Adrenal gland (tissue), 12 donors: ENCODE results near the gene MAPRE3. TPM values are rescaled to one million over a fixed set of nuclear protein-coding genes. Genes with fewer than 3 reads are reported as not detected.

Experiments used
- DNase-seq, 7 donors: peaks; one replicate each; pipeline ENCODE4 v3.0.0-alpha.2; 2019 to 2020
- H3K27ac ChIP-seq, 5 donors: fragments of 200-600 bp; sonication (generic) in 4 of 5; 1 replicate in 3 of 5; 2 replicates in 2 of 5; pipeline versions ENCODE4 v1.5.1 to v1.8.0; 2016 to 2020; ENCODE audit warnings: mild to moderate bottlenecking in 1 of 5
- H3K27me3 ChIP-seq: fragments of 200-600 bp; 2 replicates; pipeline ENCODE4 v1.8.0; 2021
- H3K36me3 ChIP-seq, 2 donors: fragments of 200-600 bp; replicated peaks in 1 of 2; 1 replicate in 1 of 2; 2 replicates in 1 of 2; pipeline versions ENCODE4 v1.5.1 to v1.8.0; 2018 to 2022
- H3K4me1 ChIP-seq, 2 donors: fragments of 200-600 bp; replicated peaks in 1 of 2; 1 replicate in 1 of 2; 2 replicates in 1 of 2; pipeline versions ENCODE4 v1.5.1 to v1.8.0; 2018 to 2021
- H3K4me3 ChIP-seq, 4 donors: fragments of 200-600 bp; sonication (generic) in 3 of 4; one replicate each; pipeline ENCODE4 v1.5.1; 2016 to 2018
- H3K9me3 ChIP-seq, 3 donors: fragments of 200-600 bp; sonication (generic) in 1 of 3; replicated peaks in 1 of 3; 1 replicate in 2 of 3; 2 replicates in 1 of 3; pipeline versions ENCODE4 v1.5.1 to v1.8.0; 2016 to 2021
- CTCF ChIP-seq, 6 experiments: fragments of 450-650 bp in 4 of 6; fragments of 200-600 bp in 2 of 6; sonication (generic) in 1 of 6; IDR thresholded peaks; 1 replicate in 5 of 6; 2 replicates in 1 of 6; pipeline versions ENCODE4 v1.5.1 to v1.8.0; 2016 to 2021; ENCODE audit warnings: antibody characterized with exemption in 6 of 6, mild to moderate bottlenecking in 2 of 6, moderate library complexity in 1 of 6
- POLR2A ChIP-seq, 2 donors: fragments of 450-650 bp; IDR thresholded peaks; one replicate each; pipeline ENCODE4 v1.6.1; 2017; ENCODE audit warnings: antibody characterized with exemption in 2 of 2, mild to moderate bottlenecking in 2 of 2, moderate library complexity in 1 of 2
- WGBS, 4 donors: extraction: QIAGEN DNeasy Blood & Tissue Kit in 2 of 4; methylation state at CpG; one replicate each; pipeline versions ENCODE4 v1.1.5 to v1.1.7; 2013 to 2017; 5-methylcytosine and 5-hydroxymethylcytosine counted together
- intact Hi-C, 2 donors: fragments of 100-400 bp; cut with DNase I; formaldehyde crosslinking; loops; one replicate each; pipeline versions ENCODE4 v1.14.1 to v1.15.0; 2022 to 2023
- polyA plus RNA-seq, 3 donors: library from polyadenylated mRNA; stranded (reverse); fragments of 200-250 nt in 2 of 3; fragments of 350-450 nt in 1 of 3; fragmentation: Illumina TruSeq in 1 of 3; extraction: RNeasy Lipid Tissue Mini Kit (QIAGEN cat#74804) in 1 of 3; gene quantifications; one replicate each; pipeline ENCODE4 v1.2.3, GENCODE V29; 2013 to 2014
- total RNA-seq, 9 donors: library from RNA; depleted of rRNA in 4 of 9; stranded (reverse); fragments of >200 nt in 4 of 9; fragments of 120-200 nt in 1 of 9; fragmentation: NEBNext Ultra II Directional in 1 of 9; extraction: Animal tissue kit (Norgen Biotek cat#: 25700) in 1 of 9; gene quantifications; one replicate each; pipeline versions ENCODE4 v1.1.0 to v1.2.4, GENCODE V29; 2013 to 2023
- donor health status: healthy with polysubstance abuse.
- donor health status: Bipolar disorder and iron deficiency.
- donor health status: DM: yes; HTN: yes; CAD: no.
- donor health status: DM: no; HTN: no; CAD: no.
- donor health status: DM: no; HTN: no; CAD: no.
- donor health status: DM: yes; HTN: yes; CAD: no.

MAPRE3 gene
- total and polyA plus RNA-seq, 12 donors = 11.0 to 73.0 (median 19.3) TPM

GRCh38 chr2:27021253-27022049 lies 51.0 kb downstream of the MAPRE3 start:
- Histone ChIP-seq H3K9me3 (no peaks in the 10 kb centered on the region), H3K36me3 (peaks cover 0 to 16% of the 10 kb centered on the region in 2 donors), H3K27me3 (no peaks in the 10 kb centered on the region), H3K4me3 (no peak overlapping the region), H3K27ac (peak overlapping the region in 1 of 5 donors; percentile 35), H3K4me1 (peaks cover 0 to 13% of the 10 kb centered on the region in 2 donors)
- intact Hi-C loops = no loop called here
- TF ChIP-seq POLR2A (IDR thresholded peaks at IDR 0.05) = no peak
- no peak for TF ChIP-seq CTCF (IDR thresholded peaks at IDR 0.05)
- no peak for DNase-seq
- 78 to 85% (median 83%) methylated on average over 11 of the region's 11 CpGs for WGBS, 4 donors

GRCh38 chr2:27023740-27024139 lies 53.3 kb downstream of the MAPRE3 start:
- DNase-seq = peak in 1 of 7 donors; percentile 5
- H3K27me3 ChIP-seq = no peaks in the 10 kb centered on the region
- no peak overlapping the region for H3K4me3 ChIP-seq
- H3K4me1 ChIP-seq = peaks cover 0 to 6% of the 10 kb centered on the region in 2 donors
- H3K36me3 ChIP-seq = peaks cover 0 to 17% of the 10 kb centered on the region in 2 donors
- intact Hi-C loops = no loop called here
- no peak for TF ChIP-seq POLR2A (IDR thresholded peaks at IDR 0.05)
- H3K27ac ChIP-seq = no peak overlapping the region
- H3K9me3 ChIP-seq = no peaks in the 10 kb centered on the region
- 90 to 97% (median 94%) methylated on average over 7 of the region's 7 CpGs for WGBS, 4 donors

GRCh38 chr2:27024188-27024587 lies 53.8 kb downstream of the MAPRE3 start:
- whole genome bisulfite sequencing, 4 donors = 82 to 90% (median 87%) methylated on average over 16 to 18 of the region's 18 CpGs
- H3K9me3 ChIP-seq = no peaks in the 10 kb centered on the region
- intact Hi-C loops = no loop called here
- H3K27me3 ChIP-seq = no peaks in the 10 kb centered on the region
- H3K27ac ChIP-seq = no peak overlapping the region
- H3K4me1 ChIP-seq = peaks cover 0 to 6% of the 10 kb centered on the region in 2 donors
- TF ChIP-seq POLR2A (IDR thresholded peaks at IDR 0.05) = no peak
- no peak for TF ChIP-seq CTCF (IDR thresholded peaks at IDR 0.05)
- peaks cover 0 to 17% of the 10 kb centered on the region in 2 donors for H3K36me3 ChIP-seq
- DNase-seq = peak in 1 of 7 donors; percentile 10
- H3K4me3 ChIP-seq = no peak overlapping the region

- TF ChIP-seq POLR2A (IDR thresholded peaks at IDR 0.05) (no peak), CTCF (IDR thresholded peaks at IDR 0.05) (no peak)
- H3K27ac ChIP-seq = no peak overlapping the region
- intact Hi-C loops = no loop called here
- no peak overlapping the region for H3K4me3 ChIP-seq
- peak in 1 of 7 donors; percentile 6 for DNase-seq
- H3K4me1 ChIP-seq = peaks cover 0 to 5% of the 10 kb centered on the region in 2 donors
- H3K36me3 ChIP-seq = peaks cover 0 to 17% of the 10 kb centered on the region in 2 donors
- 91 to 96% (median 92%) methylated on average over 6 to 12 of the region's 12 CpGs for WGBS, 4 donors
- H3K27me3 ChIP-seq = no peaks in the 10 kb centered on the region
- H3K9me3 ChIP-seq = no peaks in the 10 kb centered on the region
Measured at GRCh38 chr2:27024812-27025211, 54.4 kb downstream of the MAPRE3 start.
